ENCODE data around the gene ERBB2.

GRCh38 chr17:39724731-39725130 is 24.9 kb downstream of the ERBB2 start:
- TF ChIP-seq CTCF (IDR thresholded peaks at IDR 0.05; ENCODE audit: low read length) (no peak), EZH2 (optimal IDR thresholded peaks at IDR 0.05; ENCODE audit: low read depth, low read length) (no peak)
